CD4-positive, alpha-beta T cell (primary cell): ENCODE measurements around the gene UPF2. TPM values are rescaled to one million over a fixed set of nuclear protein-coding genes. Genes with fewer than 3 reads are reported as not detected.

Experiments used
- ATAC-seq: fragments of 200-7000 bp; cut with Tn5 transposase; one replicate; pipeline ENCODE4 v1.10.0; 2022; ENCODE audit warnings: mild to moderate bottlenecking; ENCODE audit not compliant: poor library complexity
- CTCF ChIA-PET: fragments of 350-600 bp; sonication (Branson Sonifier 250); formaldehyde crosslinking; loops from one replicate; lab custom pipeline; 2021; ENCODE audit warnings: antibody characterized with exemption, inconsistent platforms; lab: Charles Lee
- POLR2A ChIA-PET: fragments of 350-600 bp; sonication (Branson Sonifier 250); formaldehyde crosslinking; loops from one replicate; lab custom pipeline; 2021; ENCODE audit warnings: antibody characterized with exemption, inconsistent platforms; lab: Charles Lee
- DNase-seq, 14 experiments: peaks; one replicate each; pipeline ENCODE4 v3.0.0-alpha.2; 2013 to 2020; ENCODE audit warnings: mixed read lengths in 2 of 14
- H3K27ac ChIP-seq, 2 donors: one replicate each; pipeline versions ENCODE4 v1.5.1 to v1.7.0; 2013; ENCODE audit warnings: low read length in 2 of 2, low read depth in 1 of 2, mild to moderate bottlenecking in 1 of 2
- H3K27me3 ChIP-seq, 2 experiments: 1 replicate in 1 of 2; 2 replicates in 1 of 2; pipeline versions ENCODE4 v1.6.1 to v1.7.0; 2013; ENCODE audit warnings: low read length in 2 of 2, control low read depth in 1 of 2, mild to moderate bottlenecking in 1 of 2, moderate library complexity in 1 of 2; ENCODE audit not compliant: insufficient read depth in 2 of 2, control insufficient read depth in 1 of 2
- H3K36me3 ChIP-seq: one replicate; pipeline ENCODE4 v1.6.1; 2013; ENCODE audit warnings: low read length, control low read depth; ENCODE audit not compliant: insufficient read depth
- H3K4me1 ChIP-seq: one replicate; pipeline ENCODE4 v1.6.1; 2013; ENCODE audit warnings: low read length, control low read depth; ENCODE audit not compliant: insufficient read depth
- H3K4me3 ChIP-seq: one replicate; pipeline ENCODE4 v1.5.1; 2013; ENCODE audit warnings: mild to moderate bottlenecking, low read length, moderate library complexity
- H3K9me3 ChIP-seq, 2 experiments: 1 replicate in 1 of 2; 2 replicates in 1 of 2; pipeline versions ENCODE4 v1.6.1 to v1.7.0; 2013; ENCODE audit warnings: low read length in 2 of 2, mild to moderate bottlenecking in 2 of 2, control low read depth in 1 of 2, moderate library complexity in 1 of 2; ENCODE audit not compliant: control insufficient read depth in 1 of 2, insufficient read depth in 1 of 2
- H3K27ac Mint-ChIP-seq: one replicate; pipeline ENCODE4 v1.8.0; 2020; ENCODE audit warnings: mixed read lengths
- H3K27me3 Mint-ChIP-seq: one replicate; pipeline ENCODE4 v1.8.0; 2021; ENCODE audit warnings: mixed read lengths
- H3K36me3 Mint-ChIP-seq: one replicate; pipeline ENCODE4 v1.8.0; 2021; ENCODE audit warnings: low read depth, mixed read lengths
- H3K4me1 Mint-ChIP-seq: one replicate; pipeline ENCODE4 v1.8.0; 2021; ENCODE audit warnings: low read depth, mixed read lengths
- H3K4me3 Mint-ChIP-seq: one replicate; pipeline ENCODE4 v1.8.0; 2020; ENCODE audit warnings: mild to moderate bottlenecking, mixed read lengths
- H3K9me3 Mint-ChIP-seq: one replicate; pipeline ENCODE4 v1.8.0; 2020; ENCODE audit warnings: mixed read lengths
- CTCF ChIP-seq: fragments of 200-600 bp; IDR thresholded peaks from one replicate; pipeline ENCODE4 v1.8.0; 2022; ENCODE audit warnings: antibody characterized with exemption, mild to moderate bottlenecking
- intact Hi-C, 2 experiments: fragments of 100-400 bp; cut with DNase I in 1 of 2; cut with micrococcal nuclease in 1 of 2; formaldehyde crosslinking; loops; one replicate each; pipeline versions ENCODE4 v1.15.1 to v1.9.0; 2023 to 2025; cut with DNase I, micrococcal nuclease
- total RNA-seq, 174 experiments: library from RNA in 2 of 174; stranded (reverse) in 2 of 174; gene quantifications; one replicate each; pipeline ENCODE4 v1.2.3 and lab custom pipeline; 2021 to 2026

Gene UPF2
- total RNA-seq, 2 experiments from 2014 or later, result 14.5 to 15.3 TPM

GRCh38 chr10:12045596-12045995 lies 3.0 kb upstream of the UPF2 start:
- peaks cover 2% of the 10 kb centered on the region for H3K9me3 Mint-ChIP-seq
- peak overlapping the region; percentile 50 for H3K4me3 Mint-ChIP-seq
- DNase-seq, result no peak
- no peak for TF ChIP-seq CTCF
- Histone ChIP-seq H3K36me3 (no peaks in the 10 kb centered on the region), H3K4me1 (peaks cover 17% of the 10 kb centered on the region), H3K27ac (no peak overlapping the region), H3K9me3 (no peaks in the 10 kb centered on the region), H3K27me3 (no peaks in the 10 kb centered on the region), H3K4me3 (no peak overlapping the region)
- H3K36me3 Mint-ChIP-seq, result peaks cover 15% of the 10 kb centered on the region
- no peak for ATAC-seq
- CTCF ChIA-PET, result interaction anchor here (1.3 to 1.5 kb wide), 2 partner anchors 18 to 85 kb away, joined by 3 read pairs; no protein-coding TSS in a partner anchor
- H3K27ac Mint-ChIP-seq, result no peak overlapping the region
- intact Hi-C loops, result loop anchor here in 1 of 2 experiments (1.0 to 10.0 kb wide), 2 partner anchors 22 to 299 kb away; partner anchors contain the start of gene CAMK1D
- no peaks in the 10 kb centered on the region for H3K27me3 Mint-ChIP-seq
- H3K4me1 Mint-ChIP-seq, result peaks cover 23% of the 10 kb centered on the region
- POLR2A ChIA-PET, result no interaction called here

GRCh38 chr10:12042409-12042796 lies 206 bp downstream of the UPF2 start:
- peak overlapping the region; percentile 98 for H3K4me3 Mint-ChIP-seq
- peaks cover 2% of the 10 kb centered on the region for H3K9me3 Mint-ChIP-seq
- peak overlapping the region; percentile 99 for H3K4me3 ChIP-seq
- H3K27me3 ChIP-seq, result no peaks in the 10 kb centered on the region
- H3K27me3 Mint-ChIP-seq, result no peaks in the 10 kb centered on the region
- peak in 13 of 14 experiments; percentile 6 to 63 (median 33) for DNase-seq
- H3K36me3 Mint-ChIP-seq, result peaks cover 15% of the 10 kb centered on the region
- no peaks in the 10 kb centered on the region for H3K9me3 ChIP-seq
- CTCF ChIA-PET, result interaction anchor here (0.6 to 1.9 kb wide), 5 partner anchors 10 to 56 kb away, joined by 3 to 7 read pairs (median 4); partner anchors contain the start of gene DHTKD1
- peak overlapping the region; percentile 98 to 100 for H3K27ac ChIP-seq
- peak; percentile 12 for ATAC-seq
- TF ChIP-seq CTCF, result no peak
- peaks cover 38% of the 10 kb centered on the region for H3K4me1 Mint-ChIP-seq
- H3K36me3 ChIP-seq, result no peaks in the 10 kb centered on the region
- intact Hi-C loops, result loop anchor here in 1 of 2 experiments (1.0 to 10.0 kb wide), 3 partner anchors 26 to 302 kb away; partner anchors contain the start of genes CAMK1D, CDC123 and DHTKD1
- H3K27ac Mint-ChIP-seq, result peak overlapping the region; percentile 100
- POLR2A ChIA-PET, result interaction anchor here (0.6 to 3.3 kb wide), 14 partner anchors 10 to 432 kb away, joined by 3 to 55 read pairs (median 6); partner anchors contain the start of genes CAMK1D, CDC123, DHTKD1 and NUDT5
- peaks cover 17% of the 10 kb centered on the region for H3K4me1 ChIP-seq

GRCh38 chr10:12041766-12042408 lies 722 bp downstream of the UPF2 start:
- Histone ChIP-seq H3K36me3 (no peaks in the 10 kb centered on the region), H3K4me1 (peaks cover 17% of the 10 kb centered on the region), H3K27me3 (no peaks in the 10 kb centered on the region), H3K27ac (peak overlapping the region; percentile 98 to 100), H3K9me3 (no peaks in the 10 kb centered on the region), H3K4me3 (peak overlapping the region; percentile 99)
- Mint-ChIP-seq H3K4me3 (peak overlapping the region; percentile 98), H3K36me3 (peaks cover 15% of the 10 kb centered on the region), H3K27me3 (no peaks in the 10 kb centered on the region), H3K9me3 (peaks cover 2% of the 10 kb centered on the region), H3K4me1 (peaks cover 38% of the 10 kb centered on the region), H3K27ac (peak overlapping the region; percentile 100)
- intact Hi-C loops, result loop anchor here in 1 of 2 experiments (1.0 to 10.0 kb wide), 3 partner anchors 26 to 303 kb away; partner anchors contain the start of genes CAMK1D, CDC123 and DHTKD1
- POLR2A ChIA-PET, result interaction anchor here (0.8 to 3.3 kb wide), 9 partner anchors 9 to 432 kb away, joined by 3 to 55 read pairs (median 7); partner anchors contain the start of genes CAMK1D, CDC123, DHTKD1 and NUDT5
- ATAC-seq (no peak), DNase-seq (peak in 8 of 14 experiments; percentile 1 to 57 (median 16))
- CTCF ChIA-PET, result interaction anchor here (0.8 to 1.9 kb wide), 3 partner anchors 17 to 55 kb away, joined by 3 to 7 read pairs (median 4); no protein-coding TSS in a partner anchor
- TF ChIP-seq CTCF, result no peak
